ENCODE results near the gene ERAL1. TPM values are rescaled to one million over a fixed set of nuclear protein-coding genes. Genes with fewer than 3 reads are reported as not detected.

Gene ERAL1
- total and polyA plus RNA-seq, 2 experiments from 2014 or later: 30.0 to 77.1 TPM

GRCh38 chr17:28816540-28816939, 38.3 kb upstream of the ERAL1 start:
- H3K27ac ChIP-seq: no peak overlapping the region
- DNase-seq (ENCODE audit: low spot score): no peak
- no peak overlapping the region for H3K4me3 ChIP-seq
- no peaks in the 10 kb centered on the region for H3K36me3 ChIP-seq (replicated peaks; ENCODE audit: insufficient read depth, low read depth)
- no peak overlapping the region for H2AFZ ChIP-seq
- 92% methylated on average over 4 of the region's 4 CpGs for WGBS (ENCODE audit: low lambda C conversion rate, missing lambda C conversion rate)
- no peaks in the 10 kb centered on the region for H3K9me3 ChIP-seq (ENCODE audit: low read depth)
- peaks cover 84% of the 10 kb centered on the region for H3K79me2 ChIP-seq
- no peaks in the 10 kb centered on the region for H3K9me2 ChIP-seq (replicated peaks; ENCODE audit: insufficient read depth)
- H4K20me1 ChIP-seq (ENCODE audit: insufficient read depth, poor library complexity, severe bottlenecking): peaks cover 6% of the 10 kb centered on the region
- TF ChIP-seq EZH2phosphoT487 (IDR thresholded peaks at IDR 0.05; ENCODE audit: low read depth, severe bottlenecking, unreplicated experiment): no peak
- no peak for TF ChIP-seq EZH2 (IDR thresholded peaks at IDR 0.05; ENCODE audit: borderline replicate concordance)
- H3K4me1 ChIP-seq (ENCODE audit: insufficient read depth): no peaks in the 10 kb centered on the region
- no peaks in the 10 kb centered on the region for H3K27me3 ChIP-seq
- H3K4me2 ChIP-seq: no peak overlapping the region

DNA sequence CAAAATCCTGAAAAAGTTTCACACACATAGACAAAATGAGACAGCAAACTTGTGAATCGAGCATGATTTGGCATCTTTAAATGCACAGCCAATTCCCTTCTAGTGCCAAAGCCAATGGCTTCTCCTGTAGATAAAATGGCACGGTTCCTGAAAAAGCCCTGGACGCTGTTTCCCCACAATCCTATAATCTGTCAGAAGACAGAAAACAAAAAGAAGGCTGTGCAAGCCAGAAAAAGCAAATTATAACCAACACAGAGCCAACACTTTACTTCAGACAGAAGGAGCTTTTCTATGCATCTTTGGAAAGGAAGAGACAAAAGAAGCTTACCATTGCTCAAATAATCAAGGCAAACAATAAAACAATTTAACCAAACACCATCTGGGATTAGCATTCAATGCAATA, 36.0 kb upstream of the ERAL1 start:
- Histone ChIP-seq H3K79me2 (peaks cover 94% of the 10 kb centered on the region), H3K9me2 (replicated peaks; ENCODE audit: insufficient read depth) (no peaks in the 10 kb centered on the region), H4K20me1 (ENCODE audit: insufficient read depth, poor library complexity, severe bottlenecking) (peaks cover 6% of the 10 kb centered on the region), H3K4me2 (no peak overlapping the region), H2AFZ (no peak overlapping the region), H3K27ac (no peak overlapping the region), H3K27me3 (no peaks in the 10 kb centered on the region), H3K9me3 (ENCODE audit: low read depth) (no peaks in the 10 kb centered on the region), H3K36me3 (replicated peaks; ENCODE audit: insufficient read depth, low read depth) (no peaks in the 10 kb centered on the region), H3K4me1 (ENCODE audit: insufficient read depth) (no peaks in the 10 kb centered on the region), H3K4me3 (no peak overlapping the region)
- TF ChIP-seq CTCF (IDR thresholded peaks at IDR 0.05; ENCODE audit: poor library complexity) (no peak), EZH2phosphoT487 (IDR thresholded peaks at IDR 0.05; ENCODE audit: low read depth, severe bottlenecking, unreplicated experiment) (no peak), EZH2 (IDR thresholded peaks at IDR 0.05; ENCODE audit: borderline replicate concordance) (no peak)
- 93% methylated on average over 3 of the region's 3 CpGs for WGBS (ENCODE audit: low lambda C conversion rate, missing lambda C conversion rate)
- DNase-seq (ENCODE audit: low spot score): no peak

DNA sequence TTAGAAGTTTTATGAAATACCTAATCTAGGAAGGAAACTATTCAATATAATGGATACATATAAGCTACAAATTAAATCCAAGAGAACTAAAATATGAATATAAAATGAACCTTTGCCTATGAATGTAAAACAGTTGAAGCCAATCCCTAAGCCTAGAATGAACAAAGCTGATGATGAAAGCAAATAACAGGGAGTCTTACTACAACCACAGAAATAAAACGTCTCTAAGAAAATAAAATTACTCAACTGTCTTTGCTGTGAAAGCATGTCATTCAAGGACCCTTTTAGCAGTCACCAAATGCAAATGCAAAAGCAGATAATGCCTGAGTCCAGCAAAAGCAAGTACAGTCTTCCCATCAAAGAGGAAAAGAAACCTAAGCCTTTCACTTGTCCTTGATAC, 35.2 kb upstream of the ERAL1 start:
- 80% methylated on average over 1 of the region's 1 CpG for WGBS (ENCODE audit: low lambda C conversion rate, missing lambda C conversion rate)
- Histone ChIP-seq H3K36me3 (replicated peaks; ENCODE audit: insufficient read depth, low read depth) (no peaks in the 10 kb centered on the region), H3K4me2 (no peak overlapping the region), H3K4me3 (no peak overlapping the region), H3K4me1 (ENCODE audit: insufficient read depth) (no peaks in the 10 kb centered on the region), H2AFZ (no peak overlapping the region), H4K20me1 (ENCODE audit: insufficient read depth, poor library complexity, severe bottlenecking) (peaks cover 6% of the 10 kb centered on the region), H3K79me2 (peaks cover 93% of the 10 kb centered on the region), H3K27me3 (no peaks in the 10 kb centered on the region), H3K9me3 (ENCODE audit: low read depth) (no peaks in the 10 kb centered on the region), H3K9me2 (replicated peaks; ENCODE audit: insufficient read depth) (no peaks in the 10 kb centered on the region), H3K27ac (no peak overlapping the region)
- DNase-seq (ENCODE audit: low spot score): no peak
- TF ChIP-seq EZH2 (IDR thresholded peaks at IDR 0.05; ENCODE audit: borderline replicate concordance) (no peak), CTCF (IDR thresholded peaks at IDR 0.05; ENCODE audit: poor library complexity) (no peak), EZH2phosphoT487 (IDR thresholded peaks at IDR 0.05; ENCODE audit: low read depth, severe bottlenecking, unreplicated experiment) (no peak)

DNA sequence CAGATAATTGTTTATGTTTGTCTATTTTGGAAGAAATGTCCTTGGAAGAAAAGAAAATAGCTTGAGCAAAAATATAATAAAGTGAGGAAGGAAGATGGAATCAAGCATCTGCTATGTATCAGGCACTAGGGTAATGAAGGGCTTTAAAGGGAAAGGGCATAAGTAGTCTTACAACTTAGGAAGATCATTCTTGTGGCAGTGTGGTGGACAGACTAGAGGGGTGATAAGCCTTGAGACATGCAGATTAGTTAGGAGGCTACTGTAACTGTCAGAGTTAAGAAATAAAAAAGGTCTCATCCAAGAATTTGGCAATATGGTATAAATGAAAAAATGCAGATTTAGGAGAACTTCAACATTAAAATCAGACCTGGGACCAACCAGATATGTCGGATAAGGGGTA, 27.1 kb upstream of the ERAL1 start:
- Histone ChIP-seq H3K9me3 (ENCODE audit: low read depth) (no peaks in the 10 kb centered on the region), H3K9me2 (replicated peaks; ENCODE audit: insufficient read depth) (no peaks in the 10 kb centered on the region), H3K4me3 (no peak overlapping the region), H3K27ac (no peak overlapping the region), H4K20me1 (ENCODE audit: insufficient read depth, poor library complexity, severe bottlenecking) (no peaks in the 10 kb centered on the region), H3K36me3 (replicated peaks; ENCODE audit: insufficient read depth, low read depth) (no peaks in the 10 kb centered on the region), H3K79me2 (peaks cover 86% of the 10 kb centered on the region), H2AFZ (no peak overlapping the region), H3K4me1 (ENCODE audit: insufficient read depth) (no peaks in the 10 kb centered on the region), H3K4me2 (no peak overlapping the region), H3K27me3 (no peaks in the 10 kb centered on the region)
- DNase-seq (ENCODE audit: low spot score): no peak
- no peak for TF ChIP-seq EZH2phosphoT487 (IDR thresholded peaks at IDR 0.05; ENCODE audit: low read depth, severe bottlenecking, unreplicated experiment)
- no peak for TF ChIP-seq EZH2 (IDR thresholded peaks at IDR 0.05; ENCODE audit: borderline replicate concordance)
- TF ChIP-seq CTCF (IDR thresholded peaks at IDR 0.05; ENCODE audit: poor library complexity): no peak
- 100% methylated on average over 1 of the region's 1 CpG for WGBS (ENCODE audit: low lambda C conversion rate, missing lambda C conversion rate)

Measured in hepatocyte (in vitro differentiated cells).